ENCODE results near the gene PELI3. TPM values are rescaled to one million over a fixed set of nuclear protein-coding genes. Genes with fewer than 3 reads are reported as not detected.

PELI3 gene
- total RNA-seq, 8 experiments from 2014 or later: 5.4 to 16.9 (median 11.1) TPM

DNA sequence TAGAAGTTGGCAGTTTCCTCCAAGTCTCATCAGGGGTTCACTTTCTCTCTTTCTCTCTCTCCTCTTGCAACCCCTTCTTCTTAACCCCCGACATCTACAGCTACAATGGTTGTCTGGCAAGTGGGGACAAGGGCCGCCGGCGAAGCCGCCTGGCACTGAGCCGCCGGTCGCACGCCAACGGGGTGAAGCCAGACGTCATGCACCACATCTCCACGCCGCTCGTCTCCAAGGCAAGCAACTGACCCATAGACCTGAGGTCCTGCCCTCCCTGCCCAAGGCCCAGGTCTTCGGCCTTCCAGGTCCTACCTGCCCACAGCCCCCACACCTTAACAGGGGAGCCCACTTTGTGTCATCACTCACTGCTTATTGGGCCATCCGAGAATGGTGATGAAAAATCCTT is 4.4 kb downstream of the PELI3 start:
- in situ Hi-C loops (cut with MboI; ENCODE audit: low pct_unique_long_range_greater_than_20kb in 2 of 9, low sequenced_read_pairs in 9 of 9, unreplicated experiment in 9 of 9): no loop called here
- peaks cover 10 to 17% of the 10 kb centered on the region in 2 donors for H3K4me1 ChIP-seq (replicated peaks in 1 of 2)
- no peak overlapping the region for H3K27ac ChIP-seq
- ATAC-seq (replicated peaks in 6 of 8): no peak
- no peak overlapping the region for H3K4me3 ChIP-seq
- WGBS, 10 experiments: 40 to 100% (median 95%) methylated on average over 1 to 8 of the region's 16 CpGs; no CpG with 5 or more reads in 5 of the 10 experiments

DNA sequence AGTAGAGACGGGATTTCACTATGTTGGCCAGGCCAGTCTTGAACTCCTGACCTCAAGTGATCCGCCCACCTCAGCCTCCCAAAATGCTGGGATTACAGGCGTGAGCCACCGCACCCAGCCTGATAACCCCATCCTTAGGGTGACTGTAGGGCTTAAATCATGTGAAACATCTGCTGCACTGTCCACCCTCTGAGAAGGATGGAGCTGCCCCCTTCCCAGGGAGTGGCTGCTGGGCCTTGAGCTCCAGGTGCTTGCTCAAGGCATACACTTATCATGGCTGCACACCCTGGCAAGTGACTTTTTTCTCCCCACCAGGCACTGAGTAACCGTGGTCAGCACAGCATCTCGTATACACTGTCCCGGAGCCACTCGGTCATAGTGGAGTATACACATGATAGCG is 5.3 kb downstream of the PELI3 start:
- WGBS, 10 experiments: 73 to 100% (median 100%) methylated on average over 1 to 2 of the region's 9 CpGs; no CpG with 5 or more reads in 6 of the 10 experiments
- Histone ChIP-seq H3K27ac (no peak overlapping the region), H3K4me1 (replicated peaks in 1 of 2) (peaks cover 10 to 17% of the 10 kb centered on the region in 2 donors), H3K4me3 (no peak overlapping the region)
- ATAC-seq (replicated peaks in 6 of 8): no peak
- in situ Hi-C loops (cut with MboI; ENCODE audit: low pct_unique_long_range_greater_than_20kb in 2 of 9, low sequenced_read_pairs in 9 of 9, unreplicated experiment in 9 of 9): no loop called here

DNA sequence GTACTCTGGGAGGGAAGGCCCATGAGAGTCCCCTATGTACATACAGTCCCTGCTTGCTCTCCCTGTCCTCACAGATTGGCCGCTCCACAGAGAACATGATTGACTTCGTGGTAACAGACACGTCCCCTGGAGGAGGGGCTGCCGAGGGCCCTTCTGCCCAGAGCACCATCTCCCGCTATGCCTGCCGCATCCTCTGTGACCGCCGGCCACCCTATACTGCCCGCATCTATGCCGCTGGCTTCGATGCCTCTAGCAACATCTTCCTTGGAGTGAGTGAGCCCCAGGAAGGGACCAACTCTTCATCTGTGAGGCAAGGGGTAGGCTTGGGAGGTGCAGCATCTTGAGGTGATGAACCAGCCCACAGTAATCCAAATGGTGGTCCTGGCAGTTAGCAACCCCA is 6.5 kb downstream of the PELI3 start:
- Histone ChIP-seq H3K27ac (no peak overlapping the region), H3K4me3 (no peak overlapping the region), H3K4me1 (replicated peaks in 1 of 2) (peaks cover 2 to 11% of the 10 kb centered on the region in 2 donors)
- ATAC-seq (replicated peaks in 6 of 8): no peak
- in situ Hi-C loops (cut with MboI; ENCODE audit: low pct_unique_long_range_greater_than_20kb in 2 of 9, low sequenced_read_pairs in 9 of 9, unreplicated experiment in 9 of 9): no loop called here
- WGBS, 10 experiments: 90 to 100% (median 100%) methylated on average over 1 to 5 of the region's 11 CpGs; no CpG with 5 or more reads in 6 of the 10 experiments

DNA sequence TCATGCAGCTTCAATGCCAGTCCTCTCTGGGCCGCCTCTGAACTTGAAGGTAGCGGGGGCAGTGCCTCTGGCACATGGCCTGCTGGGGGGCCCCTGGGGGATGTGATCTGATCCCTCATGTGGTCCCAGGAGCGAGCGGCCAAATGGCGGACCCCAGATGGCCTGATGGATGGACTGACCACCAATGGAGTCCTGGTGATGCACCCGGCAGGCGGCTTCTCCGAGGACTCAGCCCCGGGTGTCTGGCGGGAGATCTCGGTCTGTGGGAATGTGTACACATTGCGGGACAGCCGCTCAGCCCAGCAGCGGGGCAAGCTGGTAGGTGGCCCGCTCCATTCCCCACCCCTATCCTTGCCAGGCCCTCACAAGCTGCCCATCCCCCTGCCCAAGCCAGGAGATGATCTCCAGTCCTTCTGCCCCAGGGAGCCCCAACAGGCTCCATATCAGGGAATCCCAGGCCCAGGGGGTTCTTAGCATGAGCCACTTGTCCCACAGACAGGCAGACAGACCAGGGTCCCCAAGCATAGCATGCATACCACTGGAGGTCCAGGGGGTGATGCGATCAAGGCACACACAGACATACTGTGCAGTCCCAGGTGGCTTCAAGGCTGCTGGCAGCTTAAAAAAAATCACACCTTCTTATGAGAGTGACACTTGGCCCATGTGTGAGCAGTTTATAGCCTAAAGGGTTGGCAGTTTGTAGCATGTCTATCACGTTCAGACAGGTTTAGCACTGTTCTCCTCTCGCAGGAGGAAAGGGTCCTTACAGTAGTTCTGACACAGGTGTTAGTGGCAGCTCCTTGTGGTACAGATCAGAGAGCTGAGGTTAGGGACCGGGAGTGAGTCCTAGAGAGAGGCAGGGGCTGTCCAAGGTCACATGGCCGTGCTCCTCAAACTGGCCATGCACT is 7.2 kb downstream of the PELI3 start:
- H3K4me3 ChIP-seq: no peak overlapping the region
- H3K4me1 ChIP-seq (replicated peaks in 1 of 2): peaks cover 0 to 4% of the 10 kb centered on the region in 2 donors
- 44 to 100% (median 100%) methylated on average over 1 to 2 of the region's 20 CpGs; no CpG with 5 or more reads in 7 of the 10 experiments for WGBS, 10 experiments
- no peak for ATAC-seq (replicated peaks in 6 of 8)
- in situ Hi-C loops (cut with MboI; ENCODE audit: low pct_unique_long_range_greater_than_20kb in 2 of 9, low sequenced_read_pairs in 9 of 9, unreplicated experiment in 9 of 9): no loop called here
- H3K27ac ChIP-seq: no peak overlapping the region

DNA sequence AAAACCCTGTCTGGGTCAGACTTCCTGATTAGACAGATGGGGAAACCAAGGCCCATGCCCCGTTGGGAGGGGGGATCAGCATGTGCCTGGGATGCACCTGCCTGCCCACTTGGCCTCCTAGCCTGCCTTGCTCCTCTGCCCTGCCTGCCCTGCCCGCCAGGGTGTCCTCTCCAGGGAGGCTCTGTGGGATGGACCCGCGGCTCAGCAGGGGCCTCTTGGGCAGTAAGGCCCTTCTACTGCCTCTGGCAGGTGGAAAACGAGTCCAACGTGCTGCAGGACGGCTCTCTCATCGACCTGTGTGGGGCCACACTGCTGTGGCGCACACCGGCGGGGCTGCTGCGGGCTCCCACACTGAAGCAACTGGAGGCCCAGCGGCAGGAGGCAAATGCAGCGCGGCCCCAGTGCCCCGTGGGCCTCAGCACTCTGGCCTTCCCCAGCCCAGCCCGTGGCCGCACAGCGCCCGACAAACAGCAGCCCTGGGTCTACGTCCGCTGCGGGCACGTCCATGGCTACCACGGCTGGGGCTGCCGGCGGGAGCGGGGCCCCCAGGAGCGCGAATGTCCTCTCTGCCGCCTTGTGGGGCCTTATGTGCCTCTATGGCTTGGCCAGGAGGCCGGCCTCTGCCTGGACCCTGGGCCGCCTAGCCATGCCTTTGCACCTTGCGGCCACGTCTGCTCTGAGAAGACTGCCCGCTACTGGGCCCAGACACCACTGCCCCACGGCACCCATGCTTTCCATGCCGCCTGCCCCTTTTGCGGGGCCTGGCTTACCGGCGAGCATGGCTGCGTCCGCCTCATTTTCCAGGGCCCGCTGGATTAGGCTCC is 8.9 kb downstream of the PELI3 start:
- in situ Hi-C loops (cut with MboI; ENCODE audit: low pct_unique_long_range_greater_than_20kb in 2 of 9, low sequenced_read_pairs in 9 of 9, unreplicated experiment in 9 of 9): no loop called here
- WGBS, 10 experiments: 50 to 100% (median 80%) methylated on average over 1 to 12 of the region's 44 CpGs; no CpG with 5 or more reads in 5 of the 10 experiments

DNA sequence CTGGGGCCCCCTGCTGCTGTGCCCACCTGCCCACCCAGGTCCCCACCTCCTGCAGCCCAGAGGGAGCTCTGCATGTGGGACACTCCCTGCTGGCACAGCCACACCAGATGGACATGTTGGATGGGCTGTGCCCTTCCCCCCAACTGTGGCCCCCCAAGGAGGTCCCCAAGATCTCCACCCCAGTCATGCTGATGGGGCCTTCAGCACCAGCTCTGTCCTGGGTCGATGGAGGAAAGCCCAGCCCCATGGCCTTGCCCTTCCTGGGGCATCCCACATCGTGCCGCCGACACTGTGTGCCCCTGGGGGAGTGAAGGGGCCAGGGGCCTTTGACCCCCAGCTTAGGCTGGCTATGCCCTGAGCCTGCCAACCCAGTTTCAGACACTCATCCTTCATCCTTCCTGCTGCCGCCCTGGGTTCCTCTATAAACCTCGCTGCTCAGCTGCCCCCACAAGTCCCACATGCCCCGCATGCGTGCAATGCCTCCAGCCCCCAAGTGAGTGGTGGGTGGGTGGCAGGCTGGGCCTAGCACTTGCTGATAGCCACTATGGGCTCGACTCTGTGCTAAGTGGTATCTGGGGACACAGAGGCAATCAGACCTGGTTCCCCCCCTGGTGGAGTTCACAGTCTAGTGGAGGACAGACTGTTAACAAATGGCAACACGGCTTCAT is 9.6 kb downstream of the PELI3 start:
- ATAC-seq (replicated peaks in 6 of 8): no peak
- in situ Hi-C loops (cut with MboI; ENCODE audit: low pct_unique_long_range_greater_than_20kb in 2 of 9, low sequenced_read_pairs in 9 of 9, unreplicated experiment in 9 of 9): no loop called here
- no peaks in the 10 kb centered on the region for H3K4me1 ChIP-seq (replicated peaks in 1 of 2)
- H3K27ac ChIP-seq: no peak overlapping the region
- H3K4me3 ChIP-seq: no peak overlapping the region
- 88 to 100% (median 93%) methylated on average over 1 to 3 of the region's 10 CpGs; no CpG with 5 or more reads in 7 of the 10 experiments for WGBS, 10 experiments

More for the DNA sequence above, 8.9 kb downstream of the PELI3 start:
- no peak overlapping the region for H3K27ac ChIP-seq
- no peaks in the 10 kb centered on the region for H3K4me1 ChIP-seq (replicated peaks in 1 of 2)
- ATAC-seq (replicated peaks in 6 of 8): no peak
- no peak overlapping the region for H3K4me3 ChIP-seq

DNA sequence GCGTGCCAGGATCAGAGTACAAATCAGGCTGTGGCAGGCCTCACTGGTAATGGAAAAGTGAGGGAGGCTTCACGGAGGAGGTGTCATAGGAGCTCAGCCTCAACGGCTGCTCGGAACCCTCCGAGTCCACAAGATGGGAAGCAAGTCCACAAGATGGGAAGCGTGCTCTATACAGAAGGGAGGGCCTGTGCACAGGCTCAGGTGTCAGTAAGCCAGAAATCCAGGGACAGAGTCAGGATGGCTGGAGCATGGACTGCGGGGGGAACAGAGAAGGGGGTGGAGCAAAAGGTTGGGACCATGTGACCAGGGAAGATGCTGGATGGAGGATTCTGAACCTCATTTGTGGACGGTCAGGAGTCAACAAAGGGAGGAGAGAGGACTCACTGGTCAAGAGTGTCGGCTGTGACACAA is 10.1 kb downstream of the PELI3 start:
- no peak for ATAC-seq (replicated peaks in 6 of 8)
- WGBS, 10 experiments: 39 to 75% (median 50%) methylated on average over 2 to 5 of the region's 9 CpGs; no CpG with 5 or more reads in 4 of the 10 experiments
- in situ Hi-C loops (cut with MboI; ENCODE audit: low pct_unique_long_range_greater_than_20kb in 2 of 9, low sequenced_read_pairs in 9 of 9, unreplicated experiment in 9 of 9): no loop called here

DNA sequence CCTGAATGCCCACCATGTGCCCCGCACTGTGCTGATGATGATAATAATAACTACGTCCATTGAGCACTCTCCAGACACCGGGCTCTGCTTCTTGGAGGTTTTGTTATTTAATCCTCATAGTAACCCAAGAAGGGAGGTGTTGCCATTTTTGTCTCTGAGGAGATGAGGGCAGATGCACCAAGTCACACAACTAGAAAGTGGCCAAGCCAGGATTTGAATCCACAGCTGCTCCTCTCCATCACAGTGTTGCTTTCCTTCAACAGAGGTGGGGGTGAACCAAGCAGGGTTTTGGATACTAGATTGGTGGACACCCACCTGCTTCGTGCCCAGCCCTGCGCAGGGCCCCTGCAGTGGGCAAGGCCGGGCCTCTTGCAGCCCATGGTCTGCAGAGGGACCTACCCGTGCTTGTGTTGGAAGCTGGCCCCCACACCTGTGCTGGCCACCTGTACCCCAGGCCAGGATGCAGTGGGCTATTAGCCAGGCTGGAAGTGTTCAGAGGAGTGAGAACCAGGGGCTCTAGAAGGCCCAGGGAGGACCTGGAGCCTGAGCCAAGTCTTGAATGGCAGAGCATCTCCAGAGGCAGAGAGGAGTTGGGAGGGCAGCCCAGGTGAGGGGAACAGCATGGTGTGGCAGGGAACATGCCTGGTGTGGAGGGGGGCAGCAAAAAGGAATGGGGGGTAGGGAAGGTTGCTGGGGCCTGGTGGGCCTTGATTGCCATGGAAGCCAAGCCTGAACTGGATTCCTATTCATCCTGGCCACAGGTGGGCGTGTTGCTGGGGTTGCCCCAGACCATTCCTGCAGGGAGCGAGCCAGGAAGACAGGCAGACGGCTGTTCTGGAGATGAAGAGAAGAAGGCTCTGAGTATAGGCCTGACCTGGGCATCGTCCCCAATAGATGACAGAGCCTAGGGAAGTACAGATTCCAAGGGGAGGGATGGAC is 10.8 kb downstream of the PELI3 start:
- Histone ChIP-seq H3K27ac (no peak overlapping the region), H3K4me1 (replicated peaks in 1 of 2) (no peaks in the 10 kb centered on the region), H3K4me3 (no peak overlapping the region)
- 80 to 100% (median 91%) methylated on average over 1 to 8 of the region's 11 CpGs; no CpG with 5 or more reads in 4 of the 10 experiments for WGBS, 10 experiments
- in situ Hi-C loops (cut with MboI; ENCODE audit: low pct_unique_long_range_greater_than_20kb in 2 of 9, low sequenced_read_pairs in 9 of 9, unreplicated experiment in 9 of 9): no loop called here
- no peak for ATAC-seq (replicated peaks in 6 of 8)

More for the DNA sequence above, 10.1 kb downstream of the PELI3 start:
- Histone ChIP-seq H3K27ac (no peak overlapping the region), H3K4me3 (no peak overlapping the region), H3K4me1 (replicated peaks in 1 of 2) (no peaks in the 10 kb centered on the region)

DNA sequence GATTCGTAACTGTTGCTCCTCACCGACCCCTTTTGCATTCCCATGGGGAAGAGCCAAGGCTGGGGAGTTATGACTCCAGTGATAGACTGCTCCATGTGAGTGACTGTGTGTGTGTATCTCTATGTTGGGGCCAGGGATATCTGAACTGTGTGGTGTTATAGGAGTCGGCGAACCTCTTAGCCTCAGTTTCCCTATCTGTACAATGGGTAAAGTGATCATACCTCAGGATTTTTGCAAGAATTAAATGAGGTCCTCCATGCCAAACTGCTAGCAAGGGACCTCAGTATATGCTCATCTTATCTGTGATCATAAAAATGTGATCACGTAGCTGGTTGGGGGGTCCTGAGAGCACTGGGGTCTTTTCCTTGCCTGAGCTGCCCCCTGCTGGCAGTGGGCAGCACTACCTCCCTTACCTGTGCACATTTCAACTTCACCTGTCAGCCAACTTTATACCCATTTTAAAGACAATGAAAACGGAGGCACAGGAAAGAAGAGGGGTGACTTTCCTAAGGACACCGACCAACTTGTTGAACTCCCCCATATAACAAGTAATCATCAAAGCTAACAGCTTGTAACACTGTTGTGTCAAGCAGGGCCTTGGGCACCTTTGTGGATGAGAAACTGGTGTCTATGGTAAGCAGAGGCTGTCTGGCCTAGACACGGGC is 12.2 kb downstream of the PELI3 start:
- peak overlapping the region; percentile 51 to 70 (median 63) for H3K4me3 ChIP-seq
- in situ Hi-C loops (cut with MboI; ENCODE audit: low pct_unique_long_range_greater_than_20kb in 2 of 9, low sequenced_read_pairs in 9 of 9, unreplicated experiment in 9 of 9): no loop called here
- H3K4me1 ChIP-seq (replicated peaks in 1 of 2): no peaks in the 10 kb centered on the region
- no peak overlapping the region for H3K27ac ChIP-seq
- 0 to 93% (median 39%) methylated on average over 1 to 5 of the region's 8 CpGs; no CpG with 5 or more reads in 1 of the 10 experiments for whole genome bisulfite sequencing, 10 experiments
- no peak for ATAC-seq (replicated peaks in 6 of 8)

DNA sequence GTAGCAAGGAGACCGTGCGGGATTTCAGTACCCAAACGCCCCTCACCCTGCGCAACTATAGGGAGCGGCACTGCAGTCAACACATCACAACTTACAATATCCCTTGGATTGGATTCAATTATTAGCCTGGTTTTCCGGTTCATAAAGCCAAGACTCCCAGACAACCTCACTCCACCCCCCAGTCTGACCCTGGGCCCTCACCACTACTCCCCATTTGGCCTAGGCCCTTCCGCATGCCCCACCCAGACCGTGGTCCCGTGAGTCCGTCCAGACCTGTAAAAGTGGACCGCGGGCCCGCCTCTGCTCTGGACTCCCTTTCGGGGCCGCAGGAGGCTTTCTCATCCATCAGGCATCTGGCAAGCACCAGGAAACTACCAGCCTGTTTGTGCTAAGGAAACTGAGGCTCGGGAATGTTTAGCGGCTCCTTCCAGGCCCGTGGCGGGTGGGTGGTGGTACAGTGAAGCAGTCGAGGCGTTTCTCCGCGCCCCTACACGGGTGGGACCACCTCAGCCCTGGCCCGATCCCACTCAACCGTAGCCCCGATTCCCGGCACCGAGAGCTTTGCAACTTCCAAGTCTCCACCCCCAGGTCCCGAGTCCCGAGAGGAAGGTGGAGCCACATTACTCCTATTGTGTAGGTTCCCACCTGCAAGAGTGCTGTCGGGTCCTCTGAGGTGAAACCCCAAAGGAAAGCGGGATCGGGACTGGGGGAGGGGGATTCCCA is 12.8 kb downstream of the PELI3 start:
- H3K4me3 ChIP-seq: peak overlapping the region; percentile 51 to 70 (median 63)
- peak; percentile 35 to 58 (median 44) for ATAC-seq (replicated peaks in 6 of 8)
- in situ Hi-C loops (cut with MboI; ENCODE audit: low pct_unique_long_range_greater_than_20kb in 2 of 9, low sequenced_read_pairs in 9 of 9, unreplicated experiment in 9 of 9): no loop called here
- WGBS, 10 experiments: 0 to 37% (median 0%) methylated on average over 1 to 18 of the region's 34 CpGs; no CpG with 5 or more reads in 3 of the 10 experiments
- no peaks in the 10 kb centered on the region for H3K4me1 ChIP-seq (replicated peaks in 1 of 2)
- H3K27ac ChIP-seq: peak overlapping the region; percentile 73 to 81
